Measurements from ENCODE around the gene PLPP3. TPM values are rescaled to one million over a fixed set of nuclear protein-coding genes. Genes with fewer than 3 reads are reported as not detected.
A peak's percentile ranks its signal among the peaks of the same experiment; 100 is the strongest.

Gene PLPP3
- polyA plus RNA-seq, 1 of the 3 experiments (the other 2 are of a cell fraction), result 32.2 TPM

DNA sequence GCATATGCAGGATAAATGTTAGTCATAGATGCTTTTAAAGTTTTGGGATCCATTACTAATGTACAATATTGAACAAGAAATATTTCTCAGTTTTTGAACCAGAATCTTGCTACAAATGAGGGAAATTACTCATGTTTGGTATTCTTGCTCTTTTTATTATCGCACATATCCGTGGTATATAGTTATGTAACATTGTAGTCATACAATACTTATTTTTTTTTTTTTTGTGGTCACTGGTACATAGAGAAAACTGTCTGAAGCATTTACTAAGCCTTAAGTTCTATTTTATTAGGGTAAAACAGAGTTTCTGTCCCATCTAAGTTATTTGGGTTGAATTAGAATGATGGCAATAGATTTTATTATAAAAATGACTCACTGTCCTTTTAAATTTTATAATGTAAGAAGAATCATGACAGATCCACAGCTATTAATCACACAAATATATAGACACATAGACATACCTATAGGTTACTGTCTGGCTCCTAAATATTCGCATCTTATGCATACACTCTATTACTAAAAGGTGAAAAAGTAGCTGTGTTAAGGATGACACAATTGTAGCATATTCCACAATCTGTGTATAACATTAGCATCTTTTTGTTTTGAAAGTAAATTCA lies 47.8 kb upstream of the PLPP3 start:
- DNase-seq, result no peak
- no peak for TF ChIP-seq CHD2 (IDR thresholded peaks at IDR 0.05; ENCODE audit: low read length, partially characterized antibody)
- no peak for TF ChIP-seq ELF1 (IDR thresholded peaks at IDR 0.05)
- TF ChIP-seq, protein P1, sequence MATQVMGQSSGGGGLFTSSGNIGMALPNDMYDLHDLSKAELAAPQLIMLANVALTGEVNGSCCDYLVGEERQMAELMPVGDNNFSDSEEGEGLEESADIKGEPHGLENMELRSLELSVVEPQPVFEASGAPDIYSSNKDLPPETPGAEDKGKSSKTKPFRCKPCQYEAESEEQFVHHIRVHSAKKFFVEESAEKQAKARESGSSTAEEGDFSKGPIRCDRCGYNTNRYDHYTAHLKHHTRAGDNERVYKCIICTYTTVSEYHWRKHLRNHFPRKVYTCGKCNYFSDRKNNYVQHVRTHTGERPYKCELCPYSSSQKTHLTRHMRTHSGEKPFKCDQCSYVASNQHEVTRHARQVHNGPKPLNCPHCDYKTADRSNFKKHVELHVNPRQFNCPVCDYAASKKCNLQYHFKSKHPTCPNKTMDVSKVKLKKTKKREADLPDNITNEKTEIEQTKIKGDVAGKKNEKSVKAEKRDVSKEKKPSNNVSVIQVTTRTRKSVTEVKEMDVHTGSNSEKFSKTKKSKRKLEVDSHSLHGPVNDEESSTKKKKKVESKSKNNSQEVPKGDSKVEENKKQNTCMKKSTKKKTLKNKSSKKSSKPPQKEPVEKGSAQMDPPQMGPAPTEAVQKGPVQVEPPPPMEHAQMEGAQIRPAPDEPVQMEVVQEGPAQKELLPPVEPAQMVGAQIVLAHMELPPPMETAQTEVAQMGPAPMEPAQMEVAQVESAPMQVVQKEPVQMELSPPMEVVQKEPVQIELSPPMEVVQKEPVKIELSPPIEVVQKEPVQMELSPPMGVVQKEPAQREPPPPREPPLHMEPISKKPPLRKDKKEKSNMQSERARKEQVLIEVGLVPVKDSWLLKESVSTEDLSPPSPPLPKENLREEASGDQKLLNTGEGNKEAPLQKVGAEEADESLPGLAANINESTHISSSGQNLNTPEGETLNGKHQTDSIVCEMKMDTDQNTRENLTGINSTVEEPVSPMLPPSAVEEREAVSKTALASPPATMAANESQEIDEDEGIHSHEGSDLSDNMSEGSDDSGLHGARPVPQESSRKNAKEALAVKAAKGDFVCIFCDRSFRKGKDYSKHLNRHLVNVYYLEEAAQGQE (IDR thresholded peaks at IDR 0.05; ENCODE audit: low read depth, low read length), result no peak
- TF ChIP-seq TEAD4 (IDR thresholded peaks at IDR 0.05; ENCODE audit: borderline replicate concordance, insufficient read depth), result no peak
- TF ChIP-seq, protein P2, sequence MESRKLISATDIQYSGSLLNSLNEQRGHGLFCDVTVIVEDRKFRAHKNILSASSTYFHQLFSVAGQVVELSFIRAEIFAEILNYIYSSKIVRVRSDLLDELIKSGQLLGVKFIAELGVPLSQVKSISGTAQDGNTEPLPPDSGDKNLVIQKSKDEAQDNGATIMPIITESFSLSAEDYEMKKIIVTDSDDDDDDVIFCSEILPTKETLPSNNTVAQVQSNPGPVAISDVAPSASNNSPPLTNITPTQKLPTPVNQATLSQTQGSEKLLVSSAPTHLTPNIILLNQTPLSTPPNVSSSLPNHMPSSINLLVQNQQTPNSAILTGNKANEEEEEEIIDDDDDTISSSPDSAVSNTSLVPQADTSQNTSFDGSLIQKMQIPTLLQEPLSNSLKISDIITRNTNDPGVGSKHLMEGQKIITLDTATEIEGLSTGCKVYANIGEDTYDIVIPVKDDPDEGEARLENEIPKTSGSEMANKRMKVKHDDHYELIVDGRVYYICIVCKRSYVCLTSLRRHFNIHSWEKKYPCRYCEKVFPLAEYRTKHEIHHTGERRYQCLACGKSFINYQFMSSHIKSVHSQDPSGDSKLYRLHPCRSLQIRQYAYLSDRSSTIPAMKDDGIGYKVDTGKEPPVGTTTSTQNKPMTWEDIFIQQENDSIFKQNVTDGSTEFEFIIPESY (IDR thresholded peaks at IDR 0.05; ENCODE audit: borderline replicate concordance, low read depth), result no peak
- TF ChIP-seq, protein P3, sequence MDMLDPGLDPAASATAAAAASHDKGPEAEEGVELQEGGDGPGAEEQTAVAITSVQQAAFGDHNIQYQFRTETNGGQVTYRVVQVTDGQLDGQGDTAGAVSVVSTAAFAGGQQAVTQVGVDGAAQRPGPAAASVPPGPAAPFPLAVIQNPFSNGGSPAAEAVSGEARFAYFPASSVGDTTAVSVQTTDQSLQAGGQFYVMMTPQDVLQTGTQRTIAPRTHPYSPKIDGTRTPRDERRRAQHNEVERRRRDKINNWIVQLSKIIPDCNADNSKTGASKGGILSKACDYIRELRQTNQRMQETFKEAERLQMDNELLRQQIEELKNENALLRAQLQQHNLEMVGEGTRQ (IDR thresholded peaks at IDR 0.05; ENCODE audit: borderline replicate concordance, low read depth, low read length), result no peak
- no peak for TF ChIP-seq FOXJ3 (CRISPR knock-in tag; IDR thresholded peaks at IDR 0.05)
- no peak for TF ChIP-seq MEF2A (IDR thresholded peaks at IDR 0.05; ENCODE audit: borderline replicate concordance, low read depth)
- TF ChIP-seq, protein P4, sequence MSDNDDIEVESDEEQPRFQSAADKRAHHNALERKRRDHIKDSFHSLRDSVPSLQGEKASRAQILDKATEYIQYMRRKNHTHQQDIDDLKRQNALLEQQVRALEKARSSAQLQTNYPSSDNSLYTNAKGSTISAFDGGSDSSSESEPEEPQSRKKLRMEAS (IDR thresholded peaks at IDR 0.05; ENCODE audit: low read depth), result no peak
- no peak for TF ChIP-seq NRF1 (IDR thresholded peaks at IDR 0.05; ENCODE audit: low read depth, low read length)
- no peak for TF ChIP-seq RFX5 (IDR thresholded peaks at IDR 0.05; ENCODE audit: low read length)
- TF ChIP-seq EZH2phosphoT487 (IDR thresholded peaks at IDR 0.05; ENCODE audit: borderline replicate concordance, low read depth), result no peak
- no peak for TF ChIP-seq SMC3 (IDR thresholded peaks at IDR 0.05; ENCODE audit: low read depth, low read length)
- TF ChIP-seq, protein P5, sequence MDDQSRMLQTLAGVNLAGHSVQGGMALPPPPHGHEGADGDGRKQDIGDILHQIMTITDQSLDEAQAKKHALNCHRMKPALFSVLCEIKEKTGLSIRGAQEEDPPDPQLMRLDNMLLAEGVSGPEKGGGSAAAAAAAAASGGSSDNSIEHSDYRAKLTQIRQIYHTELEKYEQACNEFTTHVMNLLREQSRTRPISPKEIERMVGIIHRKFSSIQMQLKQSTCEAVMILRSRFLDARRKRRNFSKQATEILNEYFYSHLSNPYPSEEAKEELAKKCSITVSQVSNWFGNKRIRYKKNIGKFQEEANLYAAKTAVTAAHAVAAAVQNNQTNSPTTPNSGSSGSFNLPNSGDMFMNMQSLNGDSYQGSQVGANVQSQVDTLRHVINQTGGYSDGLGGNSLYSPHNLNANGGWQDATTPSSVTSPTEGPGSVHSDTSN (IDR thresholded peaks at IDR 0.05), result no peak
- TF ChIP-seq POLR2AphosphoS5 (IDR thresholded peaks at IDR 0.05; ENCODE audit: low read depth, low read length), result no peak
- TF ChIP-seq, protein P6, sequence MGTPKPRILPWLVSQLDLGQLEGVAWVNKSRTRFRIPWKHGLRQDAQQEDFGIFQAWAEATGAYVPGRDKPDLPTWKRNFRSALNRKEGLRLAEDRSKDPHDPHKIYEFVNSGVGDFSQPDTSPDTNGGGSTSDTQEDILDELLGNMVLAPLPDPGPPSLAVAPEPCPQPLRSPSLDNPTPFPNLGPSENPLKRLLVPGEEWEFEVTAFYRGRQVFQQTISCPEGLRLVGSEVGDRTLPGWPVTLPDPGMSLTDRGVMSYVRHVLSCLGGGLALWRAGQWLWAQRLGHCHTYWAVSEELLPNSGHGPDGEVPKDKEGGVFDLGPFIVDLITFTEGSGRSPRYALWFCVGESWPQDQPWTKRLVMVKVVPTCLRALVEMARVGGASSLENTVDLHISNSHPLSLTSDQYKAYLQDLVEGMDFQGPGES (IDR thresholded peaks at IDR 0.05; ENCODE audit: low read depth, low read length), result no peak
- TF ChIP-seq, protein P7, sequence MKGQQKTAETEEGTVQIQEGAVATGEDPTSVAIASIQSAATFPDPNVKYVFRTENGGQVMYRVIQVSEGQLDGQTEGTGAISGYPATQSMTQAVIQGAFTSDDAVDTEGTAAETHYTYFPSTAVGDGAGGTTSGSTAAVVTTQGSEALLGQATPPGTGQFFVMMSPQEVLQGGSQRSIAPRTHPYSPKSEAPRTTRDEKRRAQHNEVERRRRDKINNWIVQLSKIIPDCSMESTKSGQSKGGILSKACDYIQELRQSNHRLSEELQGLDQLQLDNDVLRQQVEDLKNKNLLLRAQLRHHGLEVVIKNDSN (IDR thresholded peaks at IDR 0.05; ENCODE audit: borderline replicate concordance, low read depth), result no peak
- no peak for TF ChIP-seq RXRA (IDR thresholded peaks at IDR 0.05; ENCODE audit: borderline replicate concordance, low read depth)
- TF ChIP-seq, protein P8, sequence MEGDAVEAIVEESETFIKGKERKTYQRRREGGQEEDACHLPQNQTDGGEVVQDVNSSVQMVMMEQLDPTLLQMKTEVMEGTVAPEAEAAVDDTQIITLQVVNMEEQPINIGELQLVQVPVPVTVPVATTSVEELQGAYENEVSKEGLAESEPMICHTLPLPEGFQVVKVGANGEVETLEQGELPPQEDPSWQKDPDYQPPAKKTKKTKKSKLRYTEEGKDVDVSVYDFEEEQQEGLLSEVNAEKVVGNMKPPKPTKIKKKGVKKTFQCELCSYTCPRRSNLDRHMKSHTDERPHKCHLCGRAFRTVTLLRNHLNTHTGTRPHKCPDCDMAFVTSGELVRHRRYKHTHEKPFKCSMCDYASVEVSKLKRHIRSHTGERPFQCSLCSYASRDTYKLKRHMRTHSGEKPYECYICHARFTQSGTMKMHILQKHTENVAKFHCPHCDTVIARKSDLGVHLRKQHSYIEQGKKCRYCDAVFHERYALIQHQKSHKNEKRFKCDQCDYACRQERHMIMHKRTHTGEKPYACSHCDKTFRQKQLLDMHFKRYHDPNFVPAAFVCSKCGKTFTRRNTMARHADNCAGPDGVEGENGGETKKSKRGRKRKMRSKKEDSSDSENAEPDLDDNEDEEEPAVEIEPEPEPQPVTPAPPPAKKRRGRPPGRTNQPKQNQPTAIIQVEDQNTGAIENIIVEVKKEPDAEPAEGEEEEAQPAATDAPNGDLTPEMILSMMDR (IDR thresholded peaks at IDR 0.05), result no peak
- no peak for TF ChIP-seq GATA2 (CRISPR knock-in tag; IDR thresholded peaks at IDR 0.05)
- H3K9ac ChIP-seq, result no peak overlapping the region
- 78% methylated on average over 3 of the region's 3 CpGs for WGBS (ENCODE audit: low lambda C conversion rate)
- peak overlapping the region in 1 of 2 experiments; percentile 40; a peak in 2 of 4 replicates for H3K27ac ChIP-seq (ENCODE audit: low read depth in 2 of 2, low read length in 1 of 2)
- ChIA-PET CTCF (interaction anchor here (1.1 kb wide), 1 partner anchor 42 kb away, joined by 4 read pairs; no protein-coding TSS in a partner anchor), POLR2A (no interaction called here)
- no peaks in the 10 kb centered on the region for H3K79me2 ChIP-seq (ENCODE audit: insufficient read depth)
- H3F3A ChIP-seq (replicated peaks; ENCODE audit: insufficient read depth), result peaks cover 16% of the 10 kb centered on the region
- H4K20me1 ChIP-seq (ENCODE audit: insufficient read depth), result no peaks in the 10 kb centered on the region
- H3K9me2 ChIP-seq, result no peaks in the 10 kb centered on the region
- peaks cover 0 to 5% of the 10 kb centered on the region in 2 experiments; a peak in 1 of 4 replicates for H3K4me1 ChIP-seq (ENCODE audit: control insufficient read depth in 1 of 2, insufficient read depth in 2 of 2, low read depth in 1 of 2, low read length in 1 of 2)
- no peak overlapping the region for H3K4me3 ChIP-seq (ENCODE audit: low read depth in 2 of 2, low read length in 1 of 2)
- 0 out of 2 replicates have a peak overlapping the region, but pooled peaks have one; percentile 21 for H3K4me2 ChIP-seq
- no peaks in the 10 kb centered on the region for H3K36me3 ChIP-seq (replicated peaks in 1 of 2; ENCODE audit: control insufficient read depth in 1 of 2, insufficient read depth in 2 of 2, low read length in 1 of 2)
- H3K27me3 ChIP-seq (ENCODE audit: insufficient read depth), result no peaks in the 10 kb centered on the region
- no peaks in the 10 kb centered on the region for H3K9me3 ChIP-seq
- H2AFZ ChIP-seq (ENCODE audit: low read depth), result no peak overlapping the region

All from SK-N-SH (cell line).